Measurements from ENCODE around the gene SLC37A2. TPM values are rescaled to one million over a fixed set of nuclear protein-coding genes. Genes with fewer than 3 reads are reported as not detected.

SLC37A2 gene
- total RNA-seq, 1 experiment from 2014 or later, result 5.2 TPM

DNA sequence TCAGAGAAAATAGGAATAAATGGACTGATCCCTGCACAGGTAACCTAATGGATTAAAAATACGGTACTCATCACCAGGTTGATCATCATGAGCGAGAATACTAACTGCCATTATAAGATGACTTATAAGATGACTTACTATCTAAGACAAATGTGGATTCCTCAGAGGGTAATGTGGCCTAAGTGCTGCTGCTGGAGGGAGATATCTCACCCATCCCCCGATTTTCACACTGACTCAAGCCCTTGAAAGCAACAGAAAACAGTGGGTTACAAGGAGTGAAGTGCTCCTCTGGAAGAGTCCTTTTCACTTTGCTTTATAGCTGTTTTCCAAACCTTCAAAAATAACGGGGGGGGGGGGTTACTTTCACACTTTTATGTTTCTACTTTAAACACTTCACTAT lies 47.4 kb downstream of the SLC37A2 start:
- TF ChIP-seq, protein P1, sequence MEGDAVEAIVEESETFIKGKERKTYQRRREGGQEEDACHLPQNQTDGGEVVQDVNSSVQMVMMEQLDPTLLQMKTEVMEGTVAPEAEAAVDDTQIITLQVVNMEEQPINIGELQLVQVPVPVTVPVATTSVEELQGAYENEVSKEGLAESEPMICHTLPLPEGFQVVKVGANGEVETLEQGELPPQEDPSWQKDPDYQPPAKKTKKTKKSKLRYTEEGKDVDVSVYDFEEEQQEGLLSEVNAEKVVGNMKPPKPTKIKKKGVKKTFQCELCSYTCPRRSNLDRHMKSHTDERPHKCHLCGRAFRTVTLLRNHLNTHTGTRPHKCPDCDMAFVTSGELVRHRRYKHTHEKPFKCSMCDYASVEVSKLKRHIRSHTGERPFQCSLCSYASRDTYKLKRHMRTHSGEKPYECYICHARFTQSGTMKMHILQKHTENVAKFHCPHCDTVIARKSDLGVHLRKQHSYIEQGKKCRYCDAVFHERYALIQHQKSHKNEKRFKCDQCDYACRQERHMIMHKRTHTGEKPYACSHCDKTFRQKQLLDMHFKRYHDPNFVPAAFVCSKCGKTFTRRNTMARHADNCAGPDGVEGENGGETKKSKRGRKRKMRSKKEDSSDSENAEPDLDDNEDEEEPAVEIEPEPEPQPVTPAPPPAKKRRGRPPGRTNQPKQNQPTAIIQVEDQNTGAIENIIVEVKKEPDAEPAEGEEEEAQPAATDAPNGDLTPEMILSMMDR (IDR thresholded peaks at IDR 0.05; ENCODE audit: unreplicated experiment), result no peak
- ChIA-PET CTCF (interaction anchor here (0.8 to 4.6 kb wide), 9 partner anchors 19 to 295 kb away, joined by 3 to 37 read pairs (median 6); partner anchors contain the start of gene SLC37A2), POLR2A (interaction anchor here (0.6 to 2.9 kb wide), 11 partner anchors 8 to 1158 kb away, joined by 3 to 15 read pairs (median 4); partner anchors contain the start of genes CCDC15, FOXRED1 and SRPRA)
- Mint-ChIP-seq H3K4me1 (ENCODE audit: insufficient read depth, unreplicated experiment) (peaks cover 13% of the 10 kb centered on the region), H3K4me3 (ENCODE audit: unreplicated experiment) (peak overlapping the region; percentile 98), H3K36me3 (ENCODE audit: insufficient read depth, unreplicated experiment) (peaks cover 3% of the 10 kb centered on the region), H3K9me3 (ENCODE audit: unreplicated experiment) (peaks cover 8% of the 10 kb centered on the region), H3K27ac (ENCODE audit: low read depth, unreplicated experiment) (peak overlapping the region; percentile 96), H3K27me3 (ENCODE audit: insufficient read depth, unreplicated experiment) (no peaks in the 10 kb centered on the region)
- no peak for DNase-seq (ENCODE audit: unreplicated experiment)
- intact Hi-C loops (cut with micrococcal nuclease), result loop anchor here (5.0 kb wide), 1 partner anchor 48 kb away; the partner anchor contains the start of gene SLC37A2
- BruUV-seq (replicated peaks), result no TSS peak

DNA sequence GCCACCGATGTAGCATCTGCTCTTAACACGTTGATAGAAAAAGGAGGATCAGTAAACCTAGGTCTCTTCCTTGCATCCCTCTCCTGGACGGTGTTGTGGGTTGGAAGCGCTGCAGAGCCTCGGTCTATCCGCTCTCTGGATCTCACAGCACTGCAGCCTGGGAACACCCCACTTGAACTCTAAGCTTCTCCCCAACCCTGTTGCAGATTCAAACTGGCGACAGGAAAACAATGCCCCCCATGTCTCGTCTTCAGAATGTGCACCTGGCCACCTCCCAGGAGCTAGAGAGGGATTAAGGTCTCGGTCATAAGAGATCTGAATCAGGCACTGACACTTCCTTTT lies 47.9 kb downstream of the SLC37A2 start:
- Mint-ChIP-seq H3K4me3 (ENCODE audit: unreplicated experiment) (peak overlapping the region; percentile 98), H3K36me3 (ENCODE audit: insufficient read depth, unreplicated experiment) (no peaks in the 10 kb centered on the region), H3K9me3 (ENCODE audit: unreplicated experiment) (peaks cover 8% of the 10 kb centered on the region), H3K4me1 (ENCODE audit: insufficient read depth, unreplicated experiment) (peaks cover 8% of the 10 kb centered on the region), H3K27ac (ENCODE audit: low read depth, unreplicated experiment) (peak overlapping the region; percentile 96), H3K27me3 (ENCODE audit: insufficient read depth, unreplicated experiment) (no peaks in the 10 kb centered on the region)
- DNase-seq (ENCODE audit: unreplicated experiment), result peak; percentile 21
- CTCF ChIA-PET, result interaction anchor here (0.7 to 4.6 kb wide), 14 partner anchors 9 to 316 kb away, joined by 3 to 37 read pairs (median 6); partner anchors contain the start of gene SLC37A2
- BruUV-seq (replicated peaks), result TSS peak; percentile 41
- intact Hi-C loops (cut with micrococcal nuclease), result loop anchor here (5.0 kb wide), 1 partner anchor 49 kb away; the partner anchor contains the start of gene SLC37A2
- TF ChIP-seq, protein P1 (IDR thresholded peaks at IDR 0.05; ENCODE audit: unreplicated experiment), result no peak
- POLR2A ChIA-PET, result interaction anchor here (0.6 to 2.9 kb wide), 10 partner anchors 8 to 1158 kb away, joined by 3 to 15 read pairs (median 4); partner anchors contain the start of genes CCDC15, FOXRED1 and SRPRA

DNA sequence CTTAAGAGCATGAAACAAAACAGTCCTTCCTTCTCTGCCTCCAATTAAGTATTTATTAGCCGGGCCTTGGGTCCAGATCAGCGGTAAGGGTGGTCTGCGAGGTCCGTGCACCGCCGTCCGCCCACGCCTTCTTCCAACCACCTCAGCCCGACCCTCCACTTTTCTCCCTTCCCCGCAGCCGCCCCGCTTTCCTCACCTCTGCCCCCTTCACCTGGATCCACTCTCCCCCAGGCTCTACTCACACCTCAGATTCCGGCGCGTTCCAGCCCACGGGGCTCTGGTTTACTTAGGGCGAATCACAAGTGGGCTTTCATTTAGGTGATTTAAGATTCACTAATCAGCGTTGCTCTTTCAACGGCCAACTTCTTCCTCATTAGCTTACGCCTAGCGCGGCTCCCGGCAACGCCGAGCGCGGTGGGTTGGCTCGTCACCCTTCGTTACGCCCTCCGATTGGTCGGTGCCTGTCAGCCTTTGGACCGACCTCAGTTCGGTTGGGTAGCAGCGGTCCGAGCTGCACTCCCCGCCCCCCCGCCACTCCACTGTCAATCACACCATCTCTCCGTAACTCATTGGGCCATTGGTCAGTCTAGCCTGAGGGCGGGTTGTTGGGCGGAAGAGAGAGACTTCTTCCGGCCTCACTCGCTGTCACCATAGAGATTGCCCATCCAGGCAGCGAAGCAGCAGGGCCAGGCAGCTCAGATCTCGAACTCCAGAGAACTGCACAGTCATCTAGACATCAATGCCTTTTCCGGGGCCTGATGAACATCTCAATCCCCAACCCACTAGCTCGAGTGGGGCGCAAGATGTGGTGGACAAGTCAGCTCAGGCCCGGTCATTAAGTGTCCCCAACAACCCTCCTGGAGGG lies 48.5 kb downstream of the SLC37A2 start, which contains the start of gene TMEM218:
TSS of gene TMEM218 (minus strand) at position 284 of the 865 bp plus-strand sequence. CDS start 9,385 bp downstream, outside the sequence.
- peak; percentile 99 for DNase-seq (ENCODE audit: unreplicated experiment)
- H3K27ac Mint-ChIP-seq (ENCODE audit: low read depth, unreplicated experiment), result peak within 1 kb of the TSS; percentile 96
- peaks cover 5% of the 10 kb centered on the region for H3K4me1 Mint-ChIP-seq (ENCODE audit: insufficient read depth, unreplicated experiment)
- TF ChIP-seq, protein P1 (IDR thresholded peaks at IDR 0.05; ENCODE audit: unreplicated experiment), result no peak
- H3K36me3 Mint-ChIP-seq (ENCODE audit: insufficient read depth, unreplicated experiment), result no peaks in the 10 kb centered on the region
- peaks cover 8% of the 10 kb centered on the region for H3K9me3 Mint-ChIP-seq (ENCODE audit: unreplicated experiment)
- peak within 1 kb of the TSS; percentile 98 for H3K4me3 Mint-ChIP-seq (ENCODE audit: unreplicated experiment)
- no TSS peak for BruUV-seq (replicated peaks)
- intact Hi-C loops (cut with micrococcal nuclease), result loop anchor here (5.0 kb wide), 1 partner anchor 49 kb away; the partner anchor contains the start of gene SLC37A2
- H3K27me3 Mint-ChIP-seq (ENCODE audit: insufficient read depth, unreplicated experiment), result no peaks in the 10 kb centered on the region
- POLR2A ChIA-PET, result interaction anchor here (0.6 to 2.9 kb wide), 23 partner anchors 9 to 896 kb away, joined by 3 to 15 read pairs (median 4); partner anchors contain the start of gene CCDC15
- CTCF ChIA-PET, result interaction anchor here (0.6 to 4.6 kb wide), 13 partner anchors 9 to 1307 kb away, joined by 3 to 37 read pairs (median 4); no protein-coding TSS in a partner anchor

All from MCF 10A (cell line).